Esophagus squamous epithelium (tissue), 5 donors: ENCODE results near the gene REEP1. TPM values are rescaled to one million over a fixed set of nuclear protein-coding genes. Genes with fewer than 3 reads are reported as not detected.

ENCODE experiments used
- DNase-seq: peaks from one replicate; lab custom pipeline; 2025; lab: John Stamatoyannopoulos, UW
- H3K27ac ChIP-seq, 4 donors: fragments of 200-600 bp; sonication (generic); one replicate each; pipeline ENCODE4 v1.5.1; 2016 to 2019; ENCODE audit warnings: mild to moderate bottlenecking in 1 of 4
- H3K27me3 ChIP-seq, 4 donors: fragments of 200-600 bp; sonication (generic); 1 replicate in 3 of 4; 2 replicates in 1 of 4; pipeline versions ENCODE4 v1.5.1 to v1.6.0; 2017 to 2021; ENCODE audit warnings: antibody characterized with exemption in 1 of 4
- H3K36me3 ChIP-seq, 3 donors: fragments of 200-600 bp; sonication (generic); one replicate each; pipeline ENCODE4 v1.5.1; 2016 to 2019
- H3K4me1 ChIP-seq, 3 donors: fragments of 200-600 bp; sonication (generic); one replicate each; pipeline ENCODE4 v1.5.1; 2017 to 2019
- H3K4me3 ChIP-seq, 4 donors: fragments of 200-600 bp; sonication (generic); 1 replicate in 3 of 4; 2 replicates in 1 of 4; pipeline ENCODE4 v1.5.1; 2016 to 2019; ENCODE audit warnings: mild to moderate bottlenecking in 2 of 4, moderate library complexity in 1 of 4
- H3K9me3 ChIP-seq, 3 donors: fragments of 200-600 bp; sonication (generic); one replicate each; pipeline ENCODE4 v1.5.1; 2016 to 2019
- POLR2A ChIP-seq, 4 donors: fragments of 450-650 bp; IDR thresholded peaks; one replicate each; pipeline ENCODE4 v1.6.1; 2017; ENCODE audit warnings: antibody characterized with exemption in 4 of 4, mild to moderate bottlenecking in 4 of 4, moderate library complexity in 3 of 4
- WGBS, 2 donors: methylation state at CpG; one replicate each; pipeline ENCODE4 v1.1.5; 2018; 5-methylcytosine and 5-hydroxymethylcytosine counted together
- intact Hi-C: fragments of 100-400 bp; cut with DNase I; formaldehyde crosslinking; loops from one replicate; pipeline ENCODE4 v1.15.0; 2022
- total RNA-seq, 4 donors: library from RNA; depleted of rRNA; stranded (reverse); fragments of >200 nt; gene quantifications; one replicate each; pipeline ENCODE4 v1.1.0, GENCODE V29; 2016
- TF ChIP-seq, protein P1 (sequence below), 6 experiments: fragments of 450-650 bp in 4 of 6; fragments of 200-600 bp in 2 of 6; sonication (generic) in 2 of 6; IDR thresholded peaks; one replicate each; pipeline ENCODE4 v1.5.1; 2016 to 2019; ENCODE audit warnings: antibody characterized with exemption in 6 of 6, mild to moderate bottlenecking in 4 of 6, moderate library complexity in 4 of 6
- donor health status: DM: yes; HTN: yes; CAD: no.

Gene REEP1
- total RNA-seq, 4 donors from 2014 or later: 0.83 to 10.3 (median 2.0) TPM

- H3K4me1 ChIP-seq: peaks cover 0 to 28% (median 12%) of the 10 kb centered on the region in 3 donors
- H3K27ac ChIP-seq: no peak overlapping the region
- intact Hi-C loops: no loop called here
- 79 to 83% methylated on average over 2 to 3 of the region's 3 CpGs for WGBS, 2 donors
- no peaks in the 10 kb centered on the region for H3K36me3 ChIP-seq
- H3K4me3 ChIP-seq: no peak overlapping the region
- no peaks in the 10 kb centered on the region for H3K27me3 ChIP-seq
- no peak for DNase-seq
- no peaks in the 10 kb centered on the region for H3K9me3 ChIP-seq
- TF ChIP-seq POLR2A (IDR thresholded peaks at IDR 0.05): no peak
- TF ChIP-seq, protein P1, sequence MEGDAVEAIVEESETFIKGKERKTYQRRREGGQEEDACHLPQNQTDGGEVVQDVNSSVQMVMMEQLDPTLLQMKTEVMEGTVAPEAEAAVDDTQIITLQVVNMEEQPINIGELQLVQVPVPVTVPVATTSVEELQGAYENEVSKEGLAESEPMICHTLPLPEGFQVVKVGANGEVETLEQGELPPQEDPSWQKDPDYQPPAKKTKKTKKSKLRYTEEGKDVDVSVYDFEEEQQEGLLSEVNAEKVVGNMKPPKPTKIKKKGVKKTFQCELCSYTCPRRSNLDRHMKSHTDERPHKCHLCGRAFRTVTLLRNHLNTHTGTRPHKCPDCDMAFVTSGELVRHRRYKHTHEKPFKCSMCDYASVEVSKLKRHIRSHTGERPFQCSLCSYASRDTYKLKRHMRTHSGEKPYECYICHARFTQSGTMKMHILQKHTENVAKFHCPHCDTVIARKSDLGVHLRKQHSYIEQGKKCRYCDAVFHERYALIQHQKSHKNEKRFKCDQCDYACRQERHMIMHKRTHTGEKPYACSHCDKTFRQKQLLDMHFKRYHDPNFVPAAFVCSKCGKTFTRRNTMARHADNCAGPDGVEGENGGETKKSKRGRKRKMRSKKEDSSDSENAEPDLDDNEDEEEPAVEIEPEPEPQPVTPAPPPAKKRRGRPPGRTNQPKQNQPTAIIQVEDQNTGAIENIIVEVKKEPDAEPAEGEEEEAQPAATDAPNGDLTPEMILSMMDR (IDR thresholded peaks at IDR 0.05): no peak
Observed at GRCh38 chr2:86304416-86304815, 33.0 kb downstream of the REEP1 start.

DNA sequence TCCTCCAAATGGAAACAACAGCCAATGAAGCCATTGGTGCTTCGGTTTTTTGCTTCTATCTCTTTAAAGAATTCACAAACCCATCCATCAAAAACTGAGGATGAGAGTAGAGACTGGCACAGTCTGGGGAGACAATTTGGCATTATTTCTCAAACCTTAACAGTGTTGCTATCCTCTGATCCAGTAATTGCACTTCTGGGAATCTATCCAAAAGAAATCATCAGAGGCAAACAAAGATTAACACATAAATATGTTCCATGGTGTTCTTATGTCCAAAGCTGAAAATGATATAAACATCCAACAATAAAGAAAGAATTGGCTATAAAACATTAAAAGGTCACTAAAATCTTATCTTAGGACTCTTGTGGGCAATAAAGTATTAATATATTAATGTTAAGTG lies 35.1 kb downstream of the REEP1 start:
- peak overlapping the region in 3 of 4 donors; percentile 40 to 74 (median 40) for H3K27ac ChIP-seq
- DNase-seq: no peak
- H3K4me3 ChIP-seq: no peak overlapping the region
- H3K27me3 ChIP-seq: no peaks in the 10 kb centered on the region
- TF ChIP-seq POLR2A (IDR thresholded peaks at IDR 0.05): no peak
- H3K36me3 ChIP-seq: no peaks in the 10 kb centered on the region
- no peaks in the 10 kb centered on the region for H3K9me3 ChIP-seq
- intact Hi-C loops: no loop called here
- 27% methylated on average over 1 of the region's 1 CpG; no CpG with 5 or more reads in 1 of the 2 donors for WGBS, 2 donors
- peaks cover 0 to 42% (median 12%) of the 10 kb centered on the region in 3 donors for H3K4me1 ChIP-seq

GRCh38 chr2:86301711-86302202 lies 35.7 kb downstream of the REEP1 start:
- Histone ChIP-seq H3K4me1 (peaks cover 0 to 42% (median 12%) of the 10 kb centered on the region in 3 donors), H3K27ac (peak overlapping the region in 3 of 4 donors; percentile 40 to 74 (median 40)), H3K4me3 (no peak overlapping the region), H3K27me3 (no peaks in the 10 kb centered on the region), H3K9me3 (no peaks in the 10 kb centered on the region), H3K36me3 (no peaks in the 10 kb centered on the region)
- no peak for DNase-seq
- no peak for TF ChIP-seq POLR2A (IDR thresholded peaks at IDR 0.05)
- TF ChIP-seq, protein P1 (IDR thresholded peaks at IDR 0.05): no peak
- intact Hi-C loops: no loop called here
- WGBS, 2 donors: 58 to 63% methylated on average over 2 of the region's 3 CpGs

GRCh38 chr2:86301009-86301408 lies 36.4 kb downstream of the REEP1 start:
- intact Hi-C loops: no loop called here

GRCh38 chr2:86300496-86300895 lies 36.9 kb downstream of the REEP1 start:
- Histone ChIP-seq H3K9me3 (no peaks in the 10 kb centered on the region), H3K4me3 (no peak overlapping the region), H3K4me1 (peaks cover 0 to 42% (median 12%) of the 10 kb centered on the region in 3 donors), H3K27ac (peak overlapping the region in 2 of 4 donors; percentile 0 to 29), H3K27me3 (no peaks in the 10 kb centered on the region), H3K36me3 (no peaks in the 10 kb centered on the region)
- 61 to 69% methylated on average over 3 of the region's 3 CpGs for WGBS, 2 donors
- no peak for DNase-seq
- TF ChIP-seq, protein P1 (IDR thresholded peaks at IDR 0.05): no peak
- no peak for TF ChIP-seq POLR2A (IDR thresholded peaks at IDR 0.05)
- intact Hi-C loops: no loop called here

More at GRCh38 chr2:86301009-86301408, 36.4 kb downstream of the REEP1 start:
- peaks cover 0 to 42% (median 12%) of the 10 kb centered on the region in 3 donors for H3K4me1 ChIP-seq
- H3K4me3 ChIP-seq: no peak overlapping the region
- H3K27ac ChIP-seq: peak overlapping the region in 2 of 4 donors; percentile 0 to 29
- no peaks in the 10 kb centered on the region for H3K36me3 ChIP-seq
- no peak for DNase-seq
- no peaks in the 10 kb centered on the region for H3K9me3 ChIP-seq
- H3K27me3 ChIP-seq: no peaks in the 10 kb centered on the region
- 63 to 74% methylated on average over 5 to 6 of the region's 6 CpGs for WGBS, 2 donors
- no peak for TF ChIP-seq POLR2A (IDR thresholded peaks at IDR 0.05)
